Measurements from ENCODE around the gene ZNF217. TPM values are rescaled to one million over a fixed set of nuclear protein-coding genes. Genes with fewer than 3 reads are reported as not detected.
A peak's percentile ranks its signal among the peaks of the same experiment; 100 is the strongest.

ZNF217 gene
- total RNA-seq, 2 experiments from 2014 or later = 39.7 to 68.4 TPM

- peak overlapping the region; percentile 68 for H3K4me3 ChIP-seq (ENCODE audit: low read depth, low read length, poor library complexity, severe bottlenecking)
- H3K9me3 ChIP-seq (ENCODE audit: low read length) = no peaks in the 10 kb centered on the region
- H3K4me2 ChIP-seq (ENCODE audit: low read length) = peak overlapping the region; percentile 86
- peaks cover 100% of the 10 kb centered on the region for H3K79me2 ChIP-seq (ENCODE audit: insufficient read depth, low read depth, low read length)
- BruUV-seq (replicated peaks) = no TSS peak
- POLR2A ChIA-PET = interaction anchor here (0.6 to 2.2 kb wide), 11 partner anchors 9 to 581 kb away, joined by 3 to 9 read pairs (median 4); partner anchors contain the start of gene ZNF217
- peak; percentile 37 for DNase-seq (ENCODE audit: low spot score)
- H3K9me2 ChIP-seq (ENCODE audit: insufficient read depth, low read length) = no peaks in the 10 kb centered on the region
- peak overlapping the region; percentile 96 for H3K27ac ChIP-seq (ENCODE audit: low read depth, low read length, poor library complexity, severe bottlenecking)
- H2AFZ ChIP-seq (ENCODE audit: low read length) = no peak overlapping the region
- peaks cover 52% of the 10 kb centered on the region for H3K36me3 ChIP-seq (ENCODE audit: insufficient read depth, low read length)
- TF ChIP-seq EZH2phosphoT487 (IDR thresholded peaks at IDR 0.05; ENCODE audit: borderline replicate concordance, low read depth, low read length) = no peak
- TF ChIP-seq CTCF (conservative IDR thresholded peaks at IDR 0.05; ENCODE audit: low read length) = no peak
- CTCF ChIA-PET (ENCODE audit: unreplicated experiment) = interaction anchor here (0.6 kb wide), 2 partner anchors 313 to 353 kb away, joined by 3 read pairs; no protein-coding TSS in a partner anchor
- intact Hi-C loops (cut with micrococcal nuclease; ENCODE audit: unreplicated experiment) = loop anchor here (1.0 to 5.0 kb wide), 2 partner anchors 10 to 170 kb away; no protein-coding TSS in a partner anchor
- H4K20me1 ChIP-seq (ENCODE audit: insufficient read depth, low read length) = peaks cover 13% of the 10 kb centered on the region; the same call in 1 of the 2 replicates
- peaks cover 98% of the 10 kb centered on the region for H3K4me1 ChIP-seq (ENCODE audit: insufficient read depth, low read length, poor library complexity, severe bottlenecking)
Measured at GRCh38 chr20:53582574-53583351, 10.9 kb downstream of the ZNF217 start.

GRCh38 chr20:53582251-53582570 lies 11.4 kb downstream of the ZNF217 start:
- ChIA-PET CTCF (ENCODE audit: unreplicated experiment) (no interaction called here), POLR2A (interaction anchor here (0.7 to 2.2 kb wide), 8 partner anchors 10 to 312 kb away, joined by 3 to 9 read pairs (median 4); partner anchors contain the start of gene ZNF217)
- Histone ChIP-seq H3K4me3 (ENCODE audit: low read depth, low read length, poor library complexity, severe bottlenecking) (peak overlapping the region; percentile 68), H3K9me2 (ENCODE audit: insufficient read depth, low read length) (no peaks in the 10 kb centered on the region), H3K79me2 (ENCODE audit: insufficient read depth, low read depth, low read length) (peaks cover 100% of the 10 kb centered on the region), H3K4me1 (ENCODE audit: insufficient read depth, low read length, poor library complexity, severe bottlenecking) (peaks cover 94% of the 10 kb centered on the region), H3K9me3 (ENCODE audit: low read length) (no peaks in the 10 kb centered on the region), H4K20me1 (ENCODE audit: insufficient read depth, low read length) (peaks cover 13% of the 10 kb centered on the region; the same call in 1 of the 2 replicates), H3K36me3 (ENCODE audit: insufficient read depth, low read length) (peaks cover 57% of the 10 kb centered on the region), H3K4me2 (ENCODE audit: low read length) (peak overlapping the region; percentile 86), H3K27ac (ENCODE audit: low read depth, low read length, poor library complexity, severe bottlenecking) (peak overlapping the region; percentile 96), H2AFZ (ENCODE audit: low read length) (no peak overlapping the region)
- DNase-seq (ENCODE audit: low spot score) = no peak
- BruUV-seq (replicated peaks) = TSS peak; percentile 90
- no peak for TF ChIP-seq CTCF (conservative IDR thresholded peaks at IDR 0.05; ENCODE audit: low read length)
- TF ChIP-seq EZH2phosphoT487 (IDR thresholded peaks at IDR 0.05; ENCODE audit: borderline replicate concordance, low read depth, low read length) = no peak
- intact Hi-C loops (cut with micrococcal nuclease; ENCODE audit: unreplicated experiment) = loop anchor here (1.0 to 5.0 kb wide), 2 partner anchors 10 to 170 kb away; no protein-coding TSS in a partner anchor

All from OCI-LY7 (cell line).